SIG-M5 treated with dmso at 0.1 percent for 504 hours (cell line): Measurements from ENCODE around the gene C2orf69.
"Not testable (repeated sequence)": the region's sequence is repeated elsewhere in the genome, so short reads cannot be mapped to it uniquely, and the experiment has no call there.

Experiments
- DNase-seq: peaks from one replicate; lab custom pipeline; 2025; ENCODE audit not compliant: unreplicated experiment; lab: John Stamatoyannopoulos, UW

C2orf69 gene

GRCh38 chr2:199911052-199911876 is at the start of gene C2orf69:
TSS of gene C2orf69 (plus strand) at chr2:199911293. CDS start at chr2:199911439, 146 bp downstream.
- peak; percentile 99 for DNase-seq

- DNase-seq = peak; percentile 13
Measured at GRCh38 chr2:199862788-199863187, 48.3 kb upstream of the C2orf69 start.

GRCh38 chr2:199865905-199866304 is 45.2 kb upstream of the C2orf69 start:
- no peak for DNase-seq

- DNase-seq = no peak
Measured at GRCh38 chr2:199868431-199869226, 42.5 kb upstream of the C2orf69 start.

- DNase-seq = no peak
Measured at GRCh38 chr2:199869227-199869541, 41.9 kb upstream of the C2orf69 start.

- DNase-seq = no peak
Measured at GRCh38 chr2:199869653-199870052, 41.4 kb upstream of the C2orf69 start.

- DNase-seq = no peak
Measured at GRCh38 chr2:199870581-199870980, 40.5 kb upstream of the C2orf69 start.

- DNase-seq = no peak
Measured at GRCh38 chr2:199874209-199874608, 36.9 kb upstream of the C2orf69 start.

- no peak for DNase-seq
Measured at GRCh38 chr2:199875400-199875799, 35.7 kb upstream of the C2orf69 start.

GRCh38 chr2:199882667-199883066 is 28.4 kb upstream of the C2orf69 start:
- no peak for DNase-seq

GRCh38 chr2:199883474-199884212 is 27.4 kb upstream of the C2orf69 start:
- no peak for DNase-seq

- no peak for DNase-seq
Measured at GRCh38 chr2:199895406-199895805, 15.7 kb upstream of the C2orf69 start.

GRCh38 chr2:199896617-199897016 is 14.5 kb upstream of the C2orf69 start:
- no peak for DNase-seq

- no peak for DNase-seq
Measured at GRCh38 chr2:199901942-199902341, 9.2 kb upstream of the C2orf69 start.

GRCh38 chr2:199902486-199903110 is 8.5 kb upstream of the C2orf69 start:
- DNase-seq = no peak

GRCh38 chr2:199903111-199903510 is 8.0 kb upstream of the C2orf69 start:
- DNase-seq = no peak

GRCh38 chr2:199907008-199907714 is 3.9 kb upstream of the C2orf69 start:
- DNase-seq = no peak

- DNase-seq = no peak
Measured at GRCh38 chr2:199910338-199911051, 598 bp upstream of the C2orf69 start.

- DNase-seq = no peak
Measured at GRCh38 chr2:199911877-199912161, 726 bp downstream of the C2orf69 start.

- not testable (repeated sequence) for DNase-seq
Measured at GRCh38 chr2:199912553-199913114, 1.5 kb downstream of the C2orf69 start.
